ENCODE data around the gene TMEM236.

TMEM236 gene

GRCh38 chr10:17766731-17767130 lies 14.7 kb downstream of the TMEM236 start:
- no peak for DNase-seq (ENCODE audit: low spot score)
- no peak overlapping the region for H3K27ac ChIP-seq
- TF ChIP-seq CTCF (conservative IDR thresholded peaks at IDR 0.05; ENCODE audit: low read depth) = no peak
- POLR2A ChIA-PET (ENCODE audit: low non-redundant PET) = no interaction called here
- CTCF ChIA-PET = interaction anchor here (0.6 kb wide), 1 partner anchor 42 kb away, joined by 3 read pairs; no protein-coding TSS in a partner anchor

- POLR2A ChIA-PET (ENCODE audit: low non-redundant PET) = no interaction called here
- DNase-seq (ENCODE audit: low spot score) = no peak
- no peak overlapping the region for H3K27ac ChIP-seq
- TF ChIP-seq CTCF (conservative IDR thresholded peaks at IDR 0.05; ENCODE audit: low read depth) = no peak
- CTCF ChIA-PET = no interaction called here
Observed at GRCh38 chr10:17768496-17768895, 16.5 kb downstream of the TMEM236 start.

GRCh38 chr10:17768957-17769356 lies 17.0 kb downstream of the TMEM236 start:
- ChIA-PET CTCF (no interaction called here), POLR2A (ENCODE audit: low non-redundant PET) (no interaction called here)
- TF ChIP-seq CTCF (conservative IDR thresholded peaks at IDR 0.05; ENCODE audit: low read depth) = no peak
- H3K27ac ChIP-seq = no peak overlapping the region
- no peak for DNase-seq (ENCODE audit: low spot score)

- CTCF ChIA-PET = no interaction called here
Observed at GRCh38 chr10:17771017-17771416, 19.0 kb downstream of the TMEM236 start.

GRCh38 chr10:17779784-17780183 lies 27.8 kb downstream of the TMEM236 start:
- H3K27ac ChIP-seq = no peak overlapping the region
- no peak for DNase-seq (ENCODE audit: low spot score)
- no peak for TF ChIP-seq CTCF (conservative IDR thresholded peaks at IDR 0.05; ENCODE audit: low read depth)
- CTCF ChIA-PET = no interaction called here
- POLR2A ChIA-PET (ENCODE audit: low non-redundant PET) = no interaction called here

More at GRCh38 chr10:17771017-17771416, 19.0 kb downstream of the TMEM236 start:
- no peak overlapping the region for H3K27ac ChIP-seq
- TF ChIP-seq CTCF (conservative IDR thresholded peaks at IDR 0.05; ENCODE audit: low read depth) = no peak
- DNase-seq (ENCODE audit: low spot score) = no peak
- POLR2A ChIA-PET (ENCODE audit: low non-redundant PET) = no interaction called here

GRCh38 chr10:17780727-17781126 lies 28.7 kb downstream of the TMEM236 start:
- CTCF ChIA-PET = interaction anchor here (0.7 kb wide), 1 partner anchor 1948 kb away, joined by 5 read pairs; no protein-coding TSS in a partner anchor
- no peak for TF ChIP-seq CTCF (conservative IDR thresholded peaks at IDR 0.05; ENCODE audit: low read depth)
- POLR2A ChIA-PET (ENCODE audit: low non-redundant PET) = interaction anchor here (0.7 kb wide), 1 partner anchor 11 kb away, joined by 3 read pairs; no protein-coding TSS in a partner anchor
- no peak overlapping the region for H3K27ac ChIP-seq
- DNase-seq (ENCODE audit: low spot score) = no peak

- DNase-seq (ENCODE audit: low spot score) = no peak
- ChIA-PET POLR2A (ENCODE audit: low non-redundant PET) (no interaction called here), CTCF (no interaction called here)
- TF ChIP-seq CTCF (conservative IDR thresholded peaks at IDR 0.05; ENCODE audit: low read depth) = no peak
- H3K27ac ChIP-seq = no peak overlapping the region
Observed at GRCh38 chr10:17781856-17782255, 29.9 kb downstream of the TMEM236 start.

All from RWPE1 (cell line).